Activated CD8-positive, alpha-beta memory T cell treated with anti-CD3 and anti-CD28 coated beads for 4 hours (primary cell): Measurements from ENCODE around the gene DTD1.

ENCODE experiments used
- DNase-seq, 2 donors: peaks; one replicate each; pipeline ENCODE4 v3.0.0-alpha.2; 2020; ENCODE audit warnings: low read depth in 2 of 2

The DTD1 gene

GRCh38 chr20:18702736-18703135 lies 114.9 kb downstream of the DTD1 start:
- DNase-seq = no peak

- DNase-seq = no peak
Measured at GRCh38 chr20:18705490-18705889, 117.6 kb downstream of the DTD1 start.

GRCh38 chr20:18705910-18706309 lies 118.1 kb downstream of the DTD1 start:
- no peak for DNase-seq

GRCh38 chr20:18712131-18712530 lies 124.3 kb downstream of the DTD1 start:
- no peak for DNase-seq

GRCh38 chr20:18712882-18713281 lies 125.0 kb downstream of the DTD1 start:
- DNase-seq = no peak

GRCh38 chr20:18715564-18715963 lies 127.7 kb downstream of the DTD1 start:
- no peak for DNase-seq

- DNase-seq = no peak
Measured at GRCh38 chr20:18717062-18717461, 129.2 kb downstream of the DTD1 start.

- DNase-seq = no peak
Measured at GRCh38 chr20:18718129-18718528, 130.3 kb downstream of the DTD1 start.

GRCh38 chr20:18719426-18719825 lies 131.6 kb downstream of the DTD1 start:
- no peak for DNase-seq

- DNase-seq = no peak
Measured at GRCh38 chr20:18721551-18722115, 133.8 kb downstream of the DTD1 start.

GRCh38 chr20:18722371-18722770 lies 134.5 kb downstream of the DTD1 start:
- no peak for DNase-seq

- DNase-seq = no peak
Measured at GRCh38 chr20:18724077-18724476, 136.2 kb downstream of the DTD1 start.

GRCh38 chr20:18724788-18725464 lies 137.1 kb downstream of the DTD1 start:
- DNase-seq = no peak

- no peak for DNase-seq
Measured at GRCh38 chr20:18727032-18727508, 139.2 kb downstream of the DTD1 start.

GRCh38 chr20:18728165-18728869 lies 140.5 kb downstream of the DTD1 start:
- no peak for DNase-seq

GRCh38 chr20:18728870-18729224 lies 141.0 kb downstream of the DTD1 start:
- DNase-seq = no peak

- no peak for DNase-seq
Measured at GRCh38 chr20:18729231-18729825, 141.5 kb downstream of the DTD1 start.

- no peak for DNase-seq
Measured at GRCh38 chr20:18731940-18732339, 144.1 kb downstream of the DTD1 start.

- DNase-seq = no peak
Measured at GRCh38 chr20:18734525-18735189, 146.8 kb downstream of the DTD1 start.

- DNase-seq = no peak
Measured at GRCh38 chr20:18737140-18737539, 149.3 kb downstream of the DTD1 start.

- no peak for DNase-seq
Measured at GRCh38 chr20:18738055-18738454, 150.2 kb downstream of the DTD1 start.

GRCh38 chr20:18738888-18739287 lies 151.0 kb downstream of the DTD1 start:
- DNase-seq = no peak
